CD4-positive, alpha-beta T cell treated with Interleukin-2 at 100 ng/mL for 4 hours (primary cell): ENCODE data around the gene RNF34.

ENCODE experiments used
- DNase-seq: peaks from one replicate; pipeline ENCODE4 v3.0.0-alpha.2; 2020; ENCODE audit warnings: low spot score

Gene RNF34

GRCh38 chr12:121439715-121440114 is 39.8 kb downstream of the RNF34 start:
- DNase-seq = no peak

GRCh38 chr12:121440768-121441167 is 40.9 kb downstream of the RNF34 start:
- no peak for DNase-seq

GRCh38 chr12:121441555-121441954 is 41.6 kb downstream of the RNF34 start:
- no peak for DNase-seq

- no peak for DNase-seq
These were observed 42.4 kb downstream of the RNF34 start for GRCh38 chr12:121442028-121442948.

- DNase-seq = peak; percentile 65
These were observed 43.4 kb downstream of the RNF34 start for GRCh38 chr12:121443193-121443870.

GRCh38 chr12:121443911-121444841 is 44.3 kb downstream of the RNF34 start:
- DNase-seq = no peak

GRCh38 chr12:121444842-121445202 is 44.9 kb downstream of the RNF34 start:
- DNase-seq = no peak

GRCh38 chr12:121446750-121447149 is 46.8 kb downstream of the RNF34 start:
- no peak for DNase-seq

GRCh38 chr12:121448771-121449315 is 48.9 kb downstream of the RNF34 start:
- no peak for DNase-seq

- no peak for DNase-seq
These were observed 52.0 kb downstream of the RNF34 start for GRCh38 chr12:121451961-121452339.

- DNase-seq = no peak
These were observed 52.5 kb downstream of the RNF34 start for GRCh38 chr12:121452340-121452984.

- no peak for DNase-seq
These were observed 53.1 kb downstream of the RNF34 start for GRCh38 chr12:121452985-121453360.

- no peak for DNase-seq
These were observed 53.7 kb downstream of the RNF34 start for GRCh38 chr12:121453629-121454028.

- DNase-seq = no peak
These were observed 55.0 kb downstream of the RNF34 start for GRCh38 chr12:121454921-121455320.

GRCh38 chr12:121455766-121456420 is 56.0 kb downstream of the RNF34 start:
- DNase-seq = no peak

GRCh38 chr12:121456551-121456950 is 56.6 kb downstream of the RNF34 start:
- DNase-seq = no peak

GRCh38 chr12:121461048-121461447 is 61.1 kb downstream of the RNF34 start:
- no peak for DNase-seq

- DNase-seq = no peak
These were observed 64.4 kb downstream of the RNF34 start for GRCh38 chr12:121464331-121464730.

- DNase-seq = peak; percentile 20
These were observed 66.2 kb downstream of the RNF34 start for GRCh38 chr12:121465921-121466793.
